Dendritic cell treated with granulocyte-macrophage colony-stimulating factor and Interleukin-4, amounts not matched to agents 40 ng/mL and 50 ng/mL, for 4 days (primary cell): ENCODE measurements around the gene JPH3.

Source experiments
- H3K27ac Mint-ChIP-seq: one replicate; pipeline ENCODE4 v1.8.0; 2022; ENCODE audit warnings: mild to moderate bottlenecking, mixed read lengths
- H3K27me3 Mint-ChIP-seq: one replicate; pipeline ENCODE4 v1.8.0; 2022; ENCODE audit warnings: mild to moderate bottlenecking, mixed read lengths
- H3K36me3 Mint-ChIP-seq: one replicate; pipeline ENCODE4 v1.8.0; 2022; ENCODE audit warnings: low read depth, mixed read lengths
- H3K4me1 Mint-ChIP-seq: one replicate; pipeline ENCODE4 v1.8.0; 2022; ENCODE audit warnings: low read depth, mixed read lengths
- H3K4me3 Mint-ChIP-seq: one replicate; pipeline ENCODE4 v1.8.0; 2022; ENCODE audit warnings: mild to moderate bottlenecking, moderate library complexity, mixed read lengths
- H3K9me3 Mint-ChIP-seq: one replicate; pipeline ENCODE4 v1.8.0; 2022; ENCODE audit warnings: mixed read lengths
- intact Hi-C: fragments of 100-400 bp; cut with micrococcal nuclease; formaldehyde crosslinking; loops from one replicate; pipeline ENCODE4 v1.15.0; 2022

JPH3 gene

GRCh38 chr16:87652799-87653198 is 50.5 kb downstream of the JPH3 start:
- no peaks in the 10 kb centered on the region for H3K4me1 Mint-ChIP-seq
- intact Hi-C loops = no loop called here
- no peaks in the 10 kb centered on the region for H3K9me3 Mint-ChIP-seq
- no peak overlapping the region for H3K4me3 Mint-ChIP-seq
- peaks cover 17% of the 10 kb centered on the region for H3K27me3 Mint-ChIP-seq
- H3K27ac Mint-ChIP-seq = no peak overlapping the region
- H3K36me3 Mint-ChIP-seq = no peaks in the 10 kb centered on the region

GRCh38 chr16:87653234-87653633 is 50.9 kb downstream of the JPH3 start:
- no peaks in the 10 kb centered on the region for H3K9me3 Mint-ChIP-seq
- H3K27ac Mint-ChIP-seq = no peak overlapping the region
- intact Hi-C loops = no loop called here
- H3K27me3 Mint-ChIP-seq = peaks cover 13% of the 10 kb centered on the region
- no peaks in the 10 kb centered on the region for H3K36me3 Mint-ChIP-seq
- H3K4me3 Mint-ChIP-seq = no peak overlapping the region
- H3K4me1 Mint-ChIP-seq = no peaks in the 10 kb centered on the region

GRCh38 chr16:87654826-87655225 is 52.5 kb downstream of the JPH3 start:
- Mint-ChIP-seq H3K27ac (no peak overlapping the region), H3K36me3 (no peaks in the 10 kb centered on the region), H3K4me3 (no peak overlapping the region), H3K27me3 (peaks cover 6% of the 10 kb centered on the region), H3K4me1 (no peaks in the 10 kb centered on the region), H3K9me3 (no peaks in the 10 kb centered on the region)
- intact Hi-C loops = no loop called here

GRCh38 chr16:87656328-87656727 is 54.0 kb downstream of the JPH3 start:
- Mint-ChIP-seq H3K27ac (no peak overlapping the region), H3K36me3 (no peaks in the 10 kb centered on the region), H3K4me1 (peaks cover 2% of the 10 kb centered on the region), H3K4me3 (no peak overlapping the region), H3K9me3 (no peaks in the 10 kb centered on the region), H3K27me3 (peaks cover 3% of the 10 kb centered on the region)
- intact Hi-C loops = no loop called here

- intact Hi-C loops = no loop called here
- Mint-ChIP-seq H3K9me3 (no peaks in the 10 kb centered on the region), H3K36me3 (no peaks in the 10 kb centered on the region), H3K27me3 (peaks cover 3% of the 10 kb centered on the region), H3K4me3 (no peak overlapping the region), H3K27ac (no peak overlapping the region), H3K4me1 (peaks cover 9% of the 10 kb centered on the region)
Observed at GRCh38 chr16:87657621-87658192, 55.4 kb downstream of the JPH3 start.

- H3K27me3 Mint-ChIP-seq = peaks cover 3% of the 10 kb centered on the region
- H3K27ac Mint-ChIP-seq = no peak overlapping the region
- H3K9me3 Mint-ChIP-seq = no peaks in the 10 kb centered on the region
- intact Hi-C loops = no loop called here
- H3K36me3 Mint-ChIP-seq = no peaks in the 10 kb centered on the region
- no peak overlapping the region for H3K4me3 Mint-ChIP-seq
- peaks cover 9% of the 10 kb centered on the region for H3K4me1 Mint-ChIP-seq
Observed at GRCh38 chr16:87658564-87659225, 56.4 kb downstream of the JPH3 start.

GRCh38 chr16:87661561-87661960 is 59.3 kb downstream of the JPH3 start:
- no peaks in the 10 kb centered on the region for H3K9me3 Mint-ChIP-seq
- no peak overlapping the region for H3K4me3 Mint-ChIP-seq
- no peaks in the 10 kb centered on the region for H3K36me3 Mint-ChIP-seq
- peaks cover 3% of the 10 kb centered on the region for H3K27me3 Mint-ChIP-seq
- intact Hi-C loops = no loop called here
- H3K27ac Mint-ChIP-seq = no peak overlapping the region
- H3K4me1 Mint-ChIP-seq = peaks cover 9% of the 10 kb centered on the region

GRCh38 chr16:87662254-87663204 is 60.2 kb downstream of the JPH3 start:
- H3K27ac Mint-ChIP-seq = no peak overlapping the region
- peaks cover 3% of the 10 kb centered on the region for H3K27me3 Mint-ChIP-seq
- no peaks in the 10 kb centered on the region for H3K9me3 Mint-ChIP-seq
- intact Hi-C loops = no loop called here
- peaks cover 9% of the 10 kb centered on the region for H3K4me1 Mint-ChIP-seq
- H3K4me3 Mint-ChIP-seq = no peak overlapping the region
- no peaks in the 10 kb centered on the region for H3K36me3 Mint-ChIP-seq

- Mint-ChIP-seq H3K9me3 (no peaks in the 10 kb centered on the region), H3K27ac (no peak overlapping the region), H3K36me3 (no peaks in the 10 kb centered on the region), H3K27me3 (peaks cover 2% of the 10 kb centered on the region), H3K4me3 (no peak overlapping the region), H3K4me1 (peaks cover 9% of the 10 kb centered on the region)
- intact Hi-C loops = no loop called here
Observed at GRCh38 chr16:87664792-87665191, 62.5 kb downstream of the JPH3 start.

- no peaks in the 10 kb centered on the region for H3K9me3 Mint-ChIP-seq
- H3K27me3 Mint-ChIP-seq = peaks cover 2% of the 10 kb centered on the region
- intact Hi-C loops = no loop called here
- H3K27ac Mint-ChIP-seq = no peak overlapping the region
- no peak overlapping the region for H3K4me3 Mint-ChIP-seq
- peaks cover 9% of the 10 kb centered on the region for H3K4me1 Mint-ChIP-seq
- H3K36me3 Mint-ChIP-seq = no peaks in the 10 kb centered on the region
Observed at GRCh38 chr16:87665193-87665592, 62.9 kb downstream of the JPH3 start.

GRCh38 chr16:87666919-87667318 is 64.6 kb downstream of the JPH3 start:
- Mint-ChIP-seq H3K27me3 (peaks cover 2% of the 10 kb centered on the region), H3K9me3 (no peaks in the 10 kb centered on the region), H3K4me1 (peaks cover 1% of the 10 kb centered on the region), H3K36me3 (no peaks in the 10 kb centered on the region), H3K4me3 (no peak overlapping the region), H3K27ac (no peak overlapping the region)
- intact Hi-C loops = no loop called here

- Mint-ChIP-seq H3K4me1 (no peaks in the 10 kb centered on the region), H3K27ac (no peak overlapping the region), H3K9me3 (no peaks in the 10 kb centered on the region), H3K36me3 (no peaks in the 10 kb centered on the region), H3K27me3 (peaks cover 2% of the 10 kb centered on the region), H3K4me3 (no peak overlapping the region)
- intact Hi-C loops = no loop called here
Observed at GRCh38 chr16:87667443-87667842, 65.1 kb downstream of the JPH3 start.

GRCh38 chr16:87667946-87668345 is 65.6 kb downstream of the JPH3 start:
- H3K4me1 Mint-ChIP-seq = no peaks in the 10 kb centered on the region
- no peak overlapping the region for H3K4me3 Mint-ChIP-seq
- peaks cover 2% of the 10 kb centered on the region for H3K27me3 Mint-ChIP-seq
- no peaks in the 10 kb centered on the region for H3K36me3 Mint-ChIP-seq
- no peaks in the 10 kb centered on the region for H3K9me3 Mint-ChIP-seq
- intact Hi-C loops = no loop called here
- no peak overlapping the region for H3K27ac Mint-ChIP-seq

- Mint-ChIP-seq H3K9me3 (no peaks in the 10 kb centered on the region), H3K4me1 (peaks cover 5% of the 10 kb centered on the region), H3K4me3 (no peak overlapping the region), H3K27ac (no peak overlapping the region), H3K36me3 (no peaks in the 10 kb centered on the region), H3K27me3 (peaks cover 2% of the 10 kb centered on the region)
- intact Hi-C loops = no loop called here
Observed at GRCh38 chr16:87669672-87670071, 67.4 kb downstream of the JPH3 start.
